HG03442 (cell line): ENCODE data around the gene PLAC1.

Experiments
- ATAC-seq: cut with Tn5 transposase; IDR thresholded peaks from one replicate; pipeline ENCODE4 v1.9.1; 2021; ENCODE audit warnings: mild to moderate bottlenecking, moderate library complexity; ENCODE audit not compliant: unreplicated experiment

PLAC1 gene

GRCh38 chrX:134592303-134592702, 66.0 kb downstream of the PLAC1 start:
- no peak for ATAC-seq

GRCh38 chrX:134591502-134591901, 66.8 kb downstream of the PLAC1 start:
- no peak for ATAC-seq

- ATAC-seq, result no peak
Measured at GRCh38 chrX:134588806-134589205, 69.5 kb downstream of the PLAC1 start.

GRCh38 chrX:134580907-134581306, 77.4 kb downstream of the PLAC1 start:
- no peak for ATAC-seq

GRCh38 chrX:134573683-134574035, 84.6 kb downstream of the PLAC1 start:
- no peak for ATAC-seq

- no peak for ATAC-seq
Measured at GRCh38 chrX:134572816-134573682, 85.2 kb downstream of the PLAC1 start.

- no peak for ATAC-seq
Measured at GRCh38 chrX:134571796-134572195, 86.5 kb downstream of the PLAC1 start.

- no peak for ATAC-seq
Measured at GRCh38 chrX:134570899-134571298, 87.4 kb downstream of the PLAC1 start.

GRCh38 chrX:134570509-134570846, 87.8 kb downstream of the PLAC1 start:
- ATAC-seq, result no peak

- no peak for ATAC-seq
Measured at GRCh38 chrX:134569306-134569705, 89.0 kb downstream of the PLAC1 start.

GRCh38 chrX:134568285-134569016, 89.8 kb downstream of the PLAC1 start:
- ATAC-seq, result no peak

GRCh38 chrX:134566506-134566905, 91.8 kb downstream of the PLAC1 start:
- ATAC-seq, result no peak

- no peak for ATAC-seq
Measured at GRCh38 chrX:134562002-134562401, 96.3 kb downstream of the PLAC1 start.

GRCh38 chrX:134558133-134558532, 100.1 kb downstream of the PLAC1 start:
- ATAC-seq, result no peak

GRCh38 chrX:134554291-134554690, 104.0 kb downstream of the PLAC1 start:
- no peak for ATAC-seq

- ATAC-seq, result no peak
Measured at GRCh38 chrX:134552351-134552750, 105.9 kb downstream of the PLAC1 start.

GRCh38 chrX:134551376-134552048, 106.8 kb downstream of the PLAC1 start:
- ATAC-seq, result no peak

- ATAC-seq, result no peak
Measured at GRCh38 chrX:134548257-134549201, 109.7 kb downstream of the PLAC1 start.

GRCh38 chrX:134547047-134547679, 111.1 kb downstream of the PLAC1 start:
- no peak for ATAC-seq

GRCh38 chrX:134546187-134546586, 112.1 kb downstream of the PLAC1 start:
- ATAC-seq, result no peak
